Fibroblast of the aortic adventitia (primary cell): ENCODE results near the gene MASTL. TPM values are rescaled to one million over a fixed set of nuclear protein-coding genes. Genes with fewer than 3 reads are reported as not detected.
"Not testable (repeated sequence)": the region's sequence is repeated elsewhere in the genome, so short reads cannot be mapped to it uniquely, and the experiment has no call there.

Source experiments
- DNase-seq: peaks from one replicate; pipeline ENCODE4 v3.0.0-alpha.2; 2010; ENCODE audit warnings: low read depth
- H3K4me3 ChIP-seq: 2 replicates; pipeline ENCODE4 v1.5.1; 2011; ENCODE audit warnings: low read depth, mild to moderate bottlenecking, control low read depth, low read length, moderate library complexity
- total RNA-seq: library from RNA; depleted of rRNA; stranded (reverse); fragments of >200 nt; gene quantifications from 2 replicates; pipeline ENCODE4 v1.2.3, GENCODE V29; 2012; ENCODE audit warnings: low replicate concordance
- TF ChIP-seq, protein P1 (sequence below): IDR thresholded peaks from 2 replicates; pipeline ENCODE4 v1.5.1; 2011; ENCODE audit warnings: mild to moderate bottlenecking, low read length, control low read depth, inconsistent platforms; ENCODE audit not compliant: insufficient read depth

The MASTL gene
- total RNA-seq, 1 donor: 36.2 TPM

DNA sequence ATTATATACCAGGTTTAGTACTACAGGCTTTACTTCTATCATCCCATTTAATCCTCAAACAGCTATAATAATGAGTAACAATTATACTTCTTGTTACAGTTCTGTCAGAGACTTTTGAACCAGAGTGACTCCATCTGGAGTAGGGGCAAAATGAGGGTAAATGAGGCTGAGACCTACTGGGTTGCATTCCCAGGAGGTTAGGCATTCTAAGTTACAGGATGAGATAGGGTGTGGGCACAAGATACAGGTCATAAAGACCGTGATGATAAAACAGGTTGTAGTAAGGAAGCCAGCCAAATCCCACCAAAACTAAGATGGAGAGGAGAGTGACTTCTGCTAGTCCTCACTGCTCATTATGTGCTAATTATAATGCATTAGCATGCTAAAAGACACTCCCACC is 4.9 kb upstream of the MASTL start:
- H3K4me3 ChIP-seq: no peak overlapping the region
- TF ChIP-seq, protein P1, sequence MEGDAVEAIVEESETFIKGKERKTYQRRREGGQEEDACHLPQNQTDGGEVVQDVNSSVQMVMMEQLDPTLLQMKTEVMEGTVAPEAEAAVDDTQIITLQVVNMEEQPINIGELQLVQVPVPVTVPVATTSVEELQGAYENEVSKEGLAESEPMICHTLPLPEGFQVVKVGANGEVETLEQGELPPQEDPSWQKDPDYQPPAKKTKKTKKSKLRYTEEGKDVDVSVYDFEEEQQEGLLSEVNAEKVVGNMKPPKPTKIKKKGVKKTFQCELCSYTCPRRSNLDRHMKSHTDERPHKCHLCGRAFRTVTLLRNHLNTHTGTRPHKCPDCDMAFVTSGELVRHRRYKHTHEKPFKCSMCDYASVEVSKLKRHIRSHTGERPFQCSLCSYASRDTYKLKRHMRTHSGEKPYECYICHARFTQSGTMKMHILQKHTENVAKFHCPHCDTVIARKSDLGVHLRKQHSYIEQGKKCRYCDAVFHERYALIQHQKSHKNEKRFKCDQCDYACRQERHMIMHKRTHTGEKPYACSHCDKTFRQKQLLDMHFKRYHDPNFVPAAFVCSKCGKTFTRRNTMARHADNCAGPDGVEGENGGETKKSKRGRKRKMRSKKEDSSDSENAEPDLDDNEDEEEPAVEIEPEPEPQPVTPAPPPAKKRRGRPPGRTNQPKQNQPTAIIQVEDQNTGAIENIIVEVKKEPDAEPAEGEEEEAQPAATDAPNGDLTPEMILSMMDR: no peak
- no peak for DNase-seq

DNA sequence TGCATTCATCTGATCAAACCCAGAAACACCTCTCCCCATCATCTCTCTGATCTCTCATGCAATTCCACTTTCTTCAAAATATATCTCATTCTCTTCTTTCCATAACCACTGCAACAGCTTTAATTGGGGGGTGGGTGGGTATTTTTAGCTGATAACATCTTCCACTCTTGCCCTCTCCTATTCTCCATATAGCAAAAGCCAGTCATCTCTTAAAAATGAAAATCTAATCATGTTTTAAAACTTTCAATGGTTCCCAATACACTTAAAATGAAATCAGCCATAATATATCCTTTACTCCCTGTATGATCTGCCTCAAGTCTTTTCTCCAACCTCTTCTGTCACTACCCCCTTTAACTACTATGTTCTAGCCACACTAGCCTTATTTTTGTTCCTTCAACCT is 2.5 kb upstream of the MASTL start:
- peak overlapping the region; percentile 98 for H3K4me3 ChIP-seq
- TF ChIP-seq, protein P1: no peak
- no peak for DNase-seq

DNA sequence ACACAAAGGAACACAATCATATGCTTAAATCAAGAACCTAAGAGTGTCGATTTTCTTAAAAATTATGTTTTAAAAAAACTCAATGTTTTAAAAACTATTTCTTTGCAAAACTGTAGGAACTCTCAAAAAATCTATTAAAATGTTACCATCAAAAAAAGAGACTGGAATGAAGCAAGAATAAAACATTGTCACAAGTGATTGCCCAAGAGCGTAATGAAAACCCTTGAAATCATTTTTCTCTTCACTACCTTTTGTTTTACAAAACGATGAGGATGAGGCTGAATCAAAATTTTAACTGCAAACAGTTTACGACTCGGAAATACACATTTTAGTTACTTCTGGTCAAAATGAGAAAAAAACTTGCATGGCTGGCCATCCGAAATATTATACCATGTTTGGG is 1.8 kb upstream of the MASTL start:
- peak; percentile 5 for DNase-seq
- H3K4me3 ChIP-seq: peak overlapping the region; percentile 98
- TF ChIP-seq, protein P1: no peak

DNA sequence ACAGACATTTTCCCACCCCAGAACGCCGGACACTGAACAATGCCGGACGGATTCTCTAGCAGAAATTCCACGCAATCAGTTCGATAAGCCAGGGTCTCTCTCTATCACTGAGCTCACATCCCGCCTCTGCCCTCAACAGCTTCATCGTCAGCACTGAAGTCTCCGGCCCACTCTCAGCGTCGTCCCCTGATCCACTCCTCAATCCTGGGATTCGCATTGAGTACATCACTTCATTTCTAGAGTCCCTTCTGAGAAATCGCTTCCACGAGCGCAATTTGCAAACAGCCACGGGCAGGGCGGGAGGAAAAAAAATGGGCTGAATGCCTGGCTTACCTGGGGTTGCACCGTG is 1.3 kb upstream of the MASTL start:
- DNase-seq: peak; percentile 25
- TF ChIP-seq, protein P1: no peak
- peak overlapping the region; percentile 98 for H3K4me3 ChIP-seq

DNA sequence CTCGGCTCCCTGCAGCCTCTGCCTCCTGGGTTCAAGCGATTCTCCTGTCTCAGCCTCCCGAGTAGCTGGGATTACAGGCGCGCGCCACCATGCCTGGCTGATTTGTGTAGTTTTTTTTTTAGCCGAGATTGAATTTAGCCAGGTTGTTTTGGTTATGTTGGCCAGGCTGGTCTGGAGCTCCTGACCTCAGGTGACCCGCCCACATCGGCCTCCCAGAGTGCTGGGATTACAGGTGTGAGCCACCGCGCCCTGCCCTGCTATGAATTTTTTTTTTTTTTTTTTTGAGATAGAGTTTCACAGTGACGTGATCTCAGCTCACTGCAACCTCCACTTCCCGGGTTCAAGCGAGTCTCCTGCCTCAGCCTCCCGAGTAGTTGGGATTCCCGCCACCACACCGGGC is 1.4 kb downstream of the MASTL start:
- DNase-seq: not testable (repeated sequence)
- peak overlapping the region; percentile 98 for H3K4me3 ChIP-seq

DNA sequence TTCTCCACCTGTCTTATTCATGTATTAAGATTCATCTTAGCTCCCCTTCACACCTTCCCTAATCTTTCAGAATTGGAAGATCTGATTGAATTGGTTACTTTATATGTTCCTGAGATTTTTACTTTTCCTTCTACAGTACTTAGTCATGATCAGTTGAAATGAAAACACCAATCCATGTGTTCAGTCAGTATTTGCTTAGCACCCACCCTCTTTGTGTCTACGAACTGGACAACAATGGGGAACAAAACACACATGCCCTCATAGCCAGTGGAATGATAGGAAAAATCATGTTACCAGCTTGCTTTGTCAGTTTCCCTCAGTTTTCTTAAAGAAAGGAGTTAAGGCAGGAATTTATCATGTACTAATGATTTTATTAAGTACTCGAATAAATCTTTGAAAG is 2.0 kb downstream of the MASTL start:
- TF ChIP-seq, protein P1: no peak
- peak; percentile 5 for DNase-seq
- H3K4me3 ChIP-seq: no peak overlapping the region

DNA sequence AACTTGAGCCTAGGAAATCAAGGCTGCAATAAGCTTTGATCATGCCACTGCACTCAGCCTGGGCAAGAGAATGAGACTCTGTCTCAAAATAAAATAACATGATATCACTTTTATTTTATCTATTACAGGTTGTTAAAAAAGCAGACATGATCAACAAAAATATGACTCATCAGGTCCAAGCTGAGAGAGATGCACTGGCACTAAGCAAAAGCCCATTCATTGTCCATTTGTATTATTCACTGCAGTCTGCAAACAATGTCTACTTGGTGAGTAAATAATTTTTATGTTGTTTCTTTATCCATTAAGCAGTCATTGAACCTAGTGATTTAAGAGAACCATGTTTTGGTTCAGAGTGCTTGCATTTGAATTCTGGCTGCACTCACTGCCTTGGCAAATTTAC is 3.3 kb downstream of the MASTL start:
- DNase-seq: no peak
- H3K4me3 ChIP-seq: no peak overlapping the region
- TF ChIP-seq, protein P1: no peak

DNA sequence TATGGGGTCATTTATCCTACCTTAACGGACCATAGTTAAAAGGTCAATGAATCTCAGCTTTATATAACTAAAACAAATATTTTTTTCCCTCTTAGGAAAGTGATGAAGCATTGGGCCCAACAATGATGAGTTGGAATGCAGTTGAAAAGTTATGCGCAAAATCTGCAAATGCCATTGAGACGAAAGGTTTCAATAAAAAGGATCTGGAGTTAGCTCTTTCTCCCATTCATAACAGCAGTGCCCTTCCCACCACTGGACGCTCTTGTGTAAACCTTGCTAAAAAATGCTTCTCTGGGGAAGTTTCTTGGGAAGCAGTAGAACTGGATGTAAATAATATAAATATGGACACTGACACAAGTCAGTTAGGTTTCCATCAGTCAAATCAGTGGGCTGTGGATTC is 14.7 kb downstream of the MASTL start:
- H3K4me3 ChIP-seq: no peak overlapping the region
- TF ChIP-seq, protein P1: no peak
- DNase-seq: no peak
